ENCODE results near the gene EYA2.

EYA2 gene

DNA sequence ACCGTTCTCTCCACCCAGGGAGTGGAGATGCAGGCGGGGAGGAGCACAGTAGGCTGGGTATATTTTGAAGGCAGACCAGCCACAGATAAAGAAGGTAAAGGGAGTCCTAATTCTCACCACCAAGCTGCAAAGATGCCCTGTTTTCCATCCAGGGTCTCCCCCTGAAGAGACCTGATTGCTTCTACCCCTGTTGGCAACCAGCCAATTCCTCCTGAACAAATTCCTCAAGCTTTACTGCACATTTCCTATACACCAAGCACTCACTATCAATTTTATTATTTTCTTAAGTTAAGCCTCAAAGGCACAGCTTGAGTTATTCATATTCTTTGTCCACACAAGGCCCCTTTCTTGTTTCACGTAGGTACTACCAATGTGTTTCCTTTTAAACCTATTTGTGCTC lies 214.4 kb downstream of the EYA2 start:
- Mint-ChIP-seq H3K4me1 (no peaks in the 10 kb centered on the region), H3K9me3 (peaks cover 0 to 6% of the 10 kb centered on the region in 2 donors), H3K4me3 (no peak overlapping the region), H3K27me3 (peaks cover 8% of the 10 kb centered on the region), H3K27ac (no peak overlapping the region)
- DNase-seq: no peak
- ATAC-seq: no peak

DNA sequence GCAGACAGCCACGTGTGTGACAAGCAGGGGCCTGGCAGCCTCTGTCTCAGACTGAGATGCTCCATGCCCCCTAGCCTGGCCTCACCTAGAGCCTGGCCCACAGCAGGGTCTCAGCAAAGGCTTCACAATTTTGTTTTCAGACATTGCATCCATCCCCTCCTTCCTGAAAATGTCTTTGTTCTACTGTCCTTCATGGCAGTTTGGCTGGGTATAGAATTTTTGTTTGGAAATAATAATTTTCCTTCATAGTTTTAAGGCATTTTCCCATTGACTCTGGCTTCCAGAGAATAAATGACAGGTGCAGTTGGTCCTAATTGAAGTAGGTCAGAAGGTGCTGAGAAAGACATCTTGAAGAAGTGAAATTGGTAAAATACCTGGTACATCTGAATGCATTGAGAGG lies 216.2 kb downstream of the EYA2 start:
- DNase-seq (no peak), ATAC-seq (no peak)
- H3K27me3 Mint-ChIP-seq: peaks cover 9% of the 10 kb centered on the region
- no peaks in the 10 kb centered on the region for H3K4me1 Mint-ChIP-seq
- H3K9me3 Mint-ChIP-seq: peaks cover 0 to 12% of the 10 kb centered on the region in 2 donors
- no peak overlapping the region for H3K4me3 Mint-ChIP-seq
- no peak overlapping the region for H3K27ac Mint-ChIP-seq

DNA sequence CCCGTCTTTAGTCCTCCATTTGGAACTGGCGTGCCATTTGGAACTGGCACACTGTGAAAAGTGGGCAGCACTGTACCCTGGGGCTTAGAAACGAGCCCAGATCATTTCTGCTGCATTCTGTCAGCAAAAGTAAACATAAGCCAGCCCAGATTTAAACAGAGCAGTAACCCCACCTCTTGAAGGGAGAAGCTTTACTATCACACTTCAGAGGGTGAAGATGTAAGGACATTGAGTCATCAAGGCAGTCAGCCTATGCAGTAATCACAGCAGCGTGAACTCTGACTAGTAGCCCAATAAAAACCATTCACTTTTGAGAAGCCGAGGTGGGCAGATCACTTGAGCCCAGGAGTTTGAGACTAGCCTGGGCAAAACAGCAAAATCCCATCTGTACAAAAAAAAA lies 216.9 kb downstream of the EYA2 start:
- ATAC-seq (no peak), DNase-seq (no peak)
- no peaks in the 10 kb centered on the region for H3K4me1 Mint-ChIP-seq
- H3K4me3 Mint-ChIP-seq: no peak overlapping the region
- no peak overlapping the region for H3K27ac Mint-ChIP-seq
- peaks cover 0 to 15% of the 10 kb centered on the region in 2 donors for H3K9me3 Mint-ChIP-seq
- H3K27me3 Mint-ChIP-seq: peaks cover 11% of the 10 kb centered on the region

DNA sequence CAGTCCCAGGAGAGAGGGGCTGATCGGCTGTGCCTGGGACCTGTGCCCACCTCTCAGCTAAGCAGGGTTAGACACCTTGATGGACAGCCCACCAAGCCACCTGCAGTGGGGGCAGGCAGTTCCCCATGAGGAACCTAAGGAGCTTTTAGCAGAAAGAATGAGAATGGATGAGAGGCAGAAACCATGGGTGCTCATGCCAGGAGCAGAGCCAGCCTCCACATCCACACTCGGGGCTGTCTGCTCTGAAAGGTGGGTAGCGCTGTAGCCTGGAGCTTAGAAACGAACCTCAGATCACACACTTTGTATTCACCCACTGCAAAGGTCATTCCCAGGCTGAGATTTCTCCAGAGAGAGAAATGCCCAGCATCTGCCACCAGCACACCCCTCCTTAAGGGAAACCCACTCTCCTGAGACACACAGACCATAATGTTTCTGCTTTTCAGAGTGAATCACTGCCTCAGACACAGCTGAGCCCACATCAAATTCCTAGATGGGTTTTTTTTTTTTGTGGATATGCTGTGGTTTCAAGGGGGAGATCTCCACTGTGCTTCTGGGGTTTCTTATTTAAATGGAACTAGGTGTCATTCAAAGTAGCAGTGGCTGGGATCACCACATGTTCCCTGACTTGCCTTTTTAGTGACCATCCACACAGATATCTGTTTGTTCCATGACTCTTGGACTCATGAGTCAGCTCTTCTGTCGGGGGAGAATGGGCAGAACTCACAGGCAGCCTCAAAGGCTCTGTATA lies 218.9 kb downstream of the EYA2 start:
- no peak overlapping the region for H3K4me3 Mint-ChIP-seq
- H3K27me3 Mint-ChIP-seq: peaks cover 11% of the 10 kb centered on the region
- no peak overlapping the region for H3K27ac Mint-ChIP-seq
- no peaks in the 10 kb centered on the region for H3K4me1 Mint-ChIP-seq
- DNase-seq: no peak
- no peak for ATAC-seq
- peaks cover 0 to 15% of the 10 kb centered on the region in 2 donors for H3K9me3 Mint-ChIP-seq

DNA sequence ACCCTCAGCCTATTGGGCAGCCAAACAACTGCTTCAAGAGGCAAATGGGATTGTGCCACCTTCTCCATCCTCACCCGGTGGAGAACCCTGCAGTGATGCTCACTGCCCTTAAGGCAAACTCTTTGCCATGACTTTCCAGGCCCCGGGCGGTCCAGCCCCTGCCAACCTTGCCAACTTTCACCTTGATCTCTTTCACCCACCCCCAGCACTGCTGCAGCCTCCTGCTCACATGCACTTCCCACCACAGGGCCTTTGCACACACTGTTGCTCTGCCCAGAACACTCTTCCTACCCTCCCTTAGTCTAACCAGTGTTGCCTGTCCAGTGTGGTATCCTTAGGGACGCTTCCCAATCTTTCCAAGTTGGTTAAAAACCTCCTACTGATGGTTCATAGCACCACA lies 221.1 kb downstream of the EYA2 start:
- DNase-seq (no peak), ATAC-seq (no peak)
- Mint-ChIP-seq H3K27me3 (peaks cover 20% of the 10 kb centered on the region), H3K4me3 (no peak overlapping the region), H3K9me3 (peaks cover 0 to 15% of the 10 kb centered on the region in 2 donors), H3K4me1 (no peaks in the 10 kb centered on the region), H3K27ac (no peak overlapping the region)

DNA sequence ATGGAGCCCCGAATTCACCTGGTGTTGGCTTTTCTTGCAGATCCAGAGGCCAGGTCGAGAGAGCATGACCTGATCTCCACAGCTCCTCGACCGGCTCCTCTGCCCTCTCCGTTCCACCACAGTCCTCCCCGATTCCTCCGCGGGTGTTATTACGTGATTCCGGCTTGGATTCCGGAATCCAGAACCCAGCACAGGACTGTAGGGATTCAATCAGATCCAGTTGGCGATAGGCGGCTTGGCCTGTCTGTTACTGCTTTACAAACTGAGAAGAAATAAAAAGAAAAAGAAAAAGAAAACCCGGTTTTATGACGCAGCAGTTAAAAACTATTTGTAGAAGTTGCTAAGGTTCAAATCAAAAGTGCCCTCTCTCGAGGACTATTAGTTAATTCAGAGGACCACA lies 222.7 kb downstream of the EYA2 start:
- DNase-seq (no peak), ATAC-seq (no peak)
- H3K27me3 Mint-ChIP-seq: peaks cover 20% of the 10 kb centered on the region
- H3K4me1 Mint-ChIP-seq: no peaks in the 10 kb centered on the region
- H3K9me3 Mint-ChIP-seq: peaks cover 0 to 9% of the 10 kb centered on the region in 2 donors
- H3K27ac Mint-ChIP-seq: no peak overlapping the region
- no peak overlapping the region for H3K4me3 Mint-ChIP-seq

DNA sequence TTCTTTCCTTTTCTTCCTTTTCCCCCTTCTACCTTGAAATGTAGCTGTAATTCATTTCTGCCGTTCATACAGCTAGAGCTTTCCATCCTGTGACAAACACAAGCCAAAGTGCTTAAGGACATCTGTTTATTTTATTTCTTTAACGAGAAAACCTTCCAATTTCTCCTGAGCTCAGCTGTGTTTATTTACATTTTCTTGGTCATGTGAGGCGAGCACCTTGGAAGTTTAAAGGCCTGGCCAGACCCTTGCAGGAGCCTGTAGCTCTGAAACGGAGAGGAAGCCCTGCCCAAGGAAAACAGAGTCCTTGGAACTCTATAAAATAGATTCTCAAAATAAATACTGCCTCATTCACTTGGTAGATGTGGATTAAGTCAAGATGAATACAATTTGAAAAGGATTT lies 223.1 kb downstream of the EYA2 start:
- no peak overlapping the region for H3K27ac Mint-ChIP-seq
- peaks cover 0 to 9% of the 10 kb centered on the region in 2 donors for H3K9me3 Mint-ChIP-seq
- H3K4me3 Mint-ChIP-seq: no peak overlapping the region
- H3K27me3 Mint-ChIP-seq: peaks cover 20% of the 10 kb centered on the region
- ATAC-seq: no peak
- no peak for DNase-seq
- no peaks in the 10 kb centered on the region for H3K4me1 Mint-ChIP-seq

DNA sequence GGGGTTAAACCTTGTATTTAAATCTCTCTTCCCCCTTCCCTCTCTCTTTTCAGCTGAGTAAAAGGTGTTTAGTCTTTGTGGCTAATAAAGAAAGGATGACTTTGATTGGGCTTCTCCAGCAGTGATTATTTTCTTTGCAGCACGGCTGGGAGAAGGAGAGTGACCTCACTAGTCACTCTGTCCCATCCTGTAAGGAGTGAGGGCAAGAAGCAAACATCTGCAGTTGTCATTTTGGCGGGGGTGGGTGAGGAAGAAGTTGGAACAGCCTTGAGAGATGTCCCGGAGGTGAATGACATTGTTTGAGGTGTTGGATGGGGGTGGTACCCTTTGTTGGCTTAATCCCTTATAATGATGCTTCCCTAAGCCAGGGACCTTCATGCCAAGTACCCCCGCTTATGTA lies 223.6 kb downstream of the EYA2 start:
- Mint-ChIP-seq H3K27me3 (peaks cover 20% of the 10 kb centered on the region), H3K27ac (no peak overlapping the region), H3K4me1 (no peaks in the 10 kb centered on the region), H3K9me3 (peaks cover 0 to 9% of the 10 kb centered on the region in 2 donors), H3K4me3 (no peak overlapping the region)
- ATAC-seq (no peak), DNase-seq (no peak)

DNA sequence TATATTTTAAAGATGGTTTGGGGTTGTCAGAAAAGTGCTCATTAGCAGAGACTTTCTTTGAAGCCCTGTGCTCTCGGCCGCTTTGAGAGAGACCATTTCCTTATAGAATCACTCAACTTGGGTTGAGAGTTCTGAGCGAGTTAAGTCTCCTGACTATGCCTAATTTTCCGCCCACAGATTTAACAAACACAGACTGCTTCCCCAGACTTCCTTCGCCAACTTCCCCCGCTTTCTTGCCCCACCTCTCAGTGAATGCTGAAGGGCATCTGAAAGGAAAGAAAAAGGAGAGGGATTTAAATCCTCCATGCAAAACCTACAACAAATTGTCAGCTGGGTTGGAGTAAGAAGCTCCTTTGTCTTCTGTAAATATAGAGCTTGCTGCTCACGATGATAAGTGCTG lies 224.0 kb downstream of the EYA2 start:
- H3K27ac Mint-ChIP-seq: no peak overlapping the region
- H3K9me3 Mint-ChIP-seq: peaks cover 0 to 9% of the 10 kb centered on the region in 2 donors
- DNase-seq (no peak), ATAC-seq (no peak)
- H3K4me3 Mint-ChIP-seq: no peak overlapping the region
- peaks cover 20% of the 10 kb centered on the region for H3K27me3 Mint-ChIP-seq
- H3K4me1 Mint-ChIP-seq: no peaks in the 10 kb centered on the region

DNA sequence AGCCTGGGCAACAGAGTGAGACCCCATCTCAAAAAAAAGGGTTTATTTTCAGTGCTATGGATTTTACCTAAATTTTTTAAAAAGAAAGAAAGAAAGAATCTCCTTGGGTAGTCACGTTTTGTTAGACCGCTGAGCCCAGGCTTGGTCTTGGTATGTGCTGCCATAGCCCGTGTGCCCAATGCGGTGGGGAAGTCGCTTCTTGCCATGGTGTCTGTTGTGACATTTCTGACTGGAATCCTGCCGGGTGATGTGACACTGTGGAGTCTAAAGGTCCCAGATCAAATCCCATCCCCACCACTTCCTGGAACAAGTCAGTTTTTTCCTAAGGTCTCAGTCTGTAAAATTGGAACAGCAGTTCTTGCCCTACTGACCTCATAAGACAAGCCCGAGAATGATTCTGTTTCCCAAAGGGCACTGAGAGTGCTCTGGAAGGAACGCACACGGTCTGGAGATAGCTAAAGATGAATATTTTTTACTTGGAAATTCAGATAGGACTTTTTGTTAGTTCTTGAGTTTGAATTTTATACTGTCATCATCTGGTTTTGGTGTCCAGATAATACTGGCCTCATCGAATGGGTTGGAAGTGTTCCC lies 225.8 kb downstream of the EYA2 start:
- peaks cover 16% of the 10 kb centered on the region for H3K27me3 Mint-ChIP-seq
- no peaks in the 10 kb centered on the region for H3K4me1 Mint-ChIP-seq

DNA sequence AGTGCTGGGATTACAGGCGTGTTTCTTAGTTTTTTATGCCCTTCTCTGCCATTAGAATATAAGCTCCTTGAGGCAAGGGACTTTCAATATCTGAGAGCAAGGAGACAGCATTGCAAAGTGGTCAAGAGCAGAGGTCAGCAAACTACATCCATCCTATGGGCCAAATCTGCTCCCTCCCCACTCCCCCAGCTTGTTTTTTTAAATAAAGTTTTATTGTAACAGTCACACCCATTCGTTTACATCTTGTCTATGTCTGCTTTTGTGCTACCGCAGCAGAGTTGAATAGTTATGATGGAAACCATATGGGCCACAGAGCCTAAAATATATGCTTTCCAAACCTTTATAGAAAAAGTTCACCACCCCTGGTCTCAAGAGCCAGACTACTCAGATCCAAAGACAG lies 227.9 kb downstream of the EYA2 start:
- H3K4me3 Mint-ChIP-seq: no peak overlapping the region
- ATAC-seq (no peak), DNase-seq (no peak)
- H3K27me3 Mint-ChIP-seq: peaks cover 26% of the 10 kb centered on the region
- no peaks in the 10 kb centered on the region for H3K9me3 Mint-ChIP-seq
- no peaks in the 10 kb centered on the region for H3K4me1 Mint-ChIP-seq
- no peak overlapping the region for H3K27ac Mint-ChIP-seq

More for the DNA sequence above, 225.8 kb downstream of the EYA2 start:
- no peak for ATAC-seq
- Mint-ChIP-seq H3K9me3 (peaks cover 0 to 6% of the 10 kb centered on the region in 2 donors), H3K27ac (no peak overlapping the region), H3K4me3 (no peak overlapping the region)
- no peak for DNase-seq

DNA sequence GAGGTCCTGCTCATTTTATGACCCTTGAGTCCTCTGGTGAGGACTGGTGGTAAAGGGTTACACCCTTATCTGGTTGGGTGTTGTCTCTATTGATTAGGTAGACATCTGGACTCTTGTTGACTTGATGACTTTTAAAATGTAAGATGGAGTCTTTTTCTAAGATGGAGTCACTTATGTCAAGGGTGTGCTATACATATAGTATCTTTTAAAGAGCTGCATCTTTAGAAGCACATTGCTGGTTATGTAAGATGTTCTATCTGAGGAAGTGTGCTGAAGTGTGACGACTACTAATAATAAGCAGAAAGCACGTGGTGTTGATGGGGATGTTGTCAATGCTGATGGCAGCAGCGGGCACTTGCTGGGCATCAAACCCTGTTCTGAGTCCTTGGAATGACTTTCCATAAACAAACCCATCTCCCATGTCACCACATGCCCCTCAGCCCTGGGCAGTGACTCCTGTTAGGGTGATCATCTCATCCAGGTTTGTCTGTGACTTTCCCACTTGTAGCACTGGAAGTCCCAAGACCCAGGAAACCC lies 229.6 kb downstream of the EYA2 start:
- Mint-ChIP-seq H3K27ac (no peak overlapping the region), H3K27me3 (peaks cover 34% of the 10 kb centered on the region)
- DNase-seq: no peak

DNA sequence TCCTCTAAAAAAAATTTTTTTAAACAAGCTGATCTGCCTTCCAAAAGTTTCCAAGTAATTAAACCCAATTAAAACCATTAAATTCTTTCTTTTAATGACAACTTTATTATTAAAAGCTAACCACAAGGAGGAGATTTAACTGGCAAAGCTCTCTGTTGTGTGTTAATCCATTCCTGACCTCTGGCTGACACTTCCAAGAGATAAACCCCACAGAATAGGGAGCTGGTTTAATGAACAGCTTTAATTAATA lies 230.8 kb downstream of the EYA2 start:
- DNase-seq: no peak
- H3K4me1 Mint-ChIP-seq: no peaks in the 10 kb centered on the region
- no peak for ATAC-seq
- no peak overlapping the region for H3K4me3 Mint-ChIP-seq
- no peak overlapping the region for H3K27ac Mint-ChIP-seq
- H3K27me3 Mint-ChIP-seq: peaks cover 35% of the 10 kb centered on the region
- H3K9me3 Mint-ChIP-seq: no peaks in the 10 kb centered on the region

More for the DNA sequence above, 229.6 kb downstream of the EYA2 start:
- Mint-ChIP-seq H3K4me1 (no peaks in the 10 kb centered on the region), H3K9me3 (no peaks in the 10 kb centered on the region), H3K4me3 (no peak overlapping the region)
- ATAC-seq: no peak

DNA sequence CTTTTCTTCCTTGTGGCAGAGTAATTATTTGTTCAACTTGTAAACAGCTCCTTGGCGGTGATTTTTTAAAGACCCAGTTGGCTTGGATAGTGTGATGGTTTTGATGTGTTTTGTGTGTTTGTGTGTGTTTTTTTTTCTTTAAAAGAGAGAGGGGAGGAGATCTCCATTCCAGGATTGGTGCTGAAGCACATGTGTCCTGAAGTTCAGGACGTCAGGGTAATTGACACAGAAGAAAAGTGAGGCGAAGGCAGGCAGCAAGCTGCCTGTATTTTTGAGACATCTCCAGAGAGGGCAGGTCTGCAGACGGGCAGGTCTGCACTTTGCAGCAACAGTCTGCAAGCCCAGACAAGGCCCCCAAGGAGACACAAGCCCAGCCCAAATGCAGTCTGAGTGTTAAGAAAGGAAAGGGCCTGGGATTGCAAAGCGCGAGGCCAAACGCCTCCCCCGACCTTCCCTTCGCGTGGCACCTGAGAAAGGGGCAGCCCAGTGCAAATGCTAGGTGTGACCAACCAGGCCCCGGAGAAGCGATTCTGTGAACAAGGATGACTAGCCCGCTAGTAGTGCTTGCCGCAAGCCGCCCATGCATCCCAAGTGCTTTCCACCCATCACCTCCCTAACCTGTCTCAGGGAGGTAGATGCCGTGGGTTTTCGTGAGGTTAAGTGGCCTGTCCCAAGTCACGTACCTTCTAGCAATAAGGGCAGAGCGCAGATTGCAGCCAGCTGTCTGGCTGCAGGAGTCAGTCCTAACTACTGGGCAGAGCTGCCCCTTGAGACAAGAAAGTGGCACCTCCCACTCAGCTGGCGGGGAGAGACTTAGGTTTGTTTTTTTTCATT lies 231.3 kb downstream of the EYA2 start:
- no peaks in the 10 kb centered on the region for H3K4me1 Mint-ChIP-seq
- ATAC-seq (no peak), DNase-seq (no peak)
- no peak overlapping the region for H3K27ac Mint-ChIP-seq
- no peaks in the 10 kb centered on the region for H3K9me3 Mint-ChIP-seq
- H3K4me3 Mint-ChIP-seq: no peak overlapping the region
- peaks cover 35% of the 10 kb centered on the region for H3K27me3 Mint-ChIP-seq

DNA sequence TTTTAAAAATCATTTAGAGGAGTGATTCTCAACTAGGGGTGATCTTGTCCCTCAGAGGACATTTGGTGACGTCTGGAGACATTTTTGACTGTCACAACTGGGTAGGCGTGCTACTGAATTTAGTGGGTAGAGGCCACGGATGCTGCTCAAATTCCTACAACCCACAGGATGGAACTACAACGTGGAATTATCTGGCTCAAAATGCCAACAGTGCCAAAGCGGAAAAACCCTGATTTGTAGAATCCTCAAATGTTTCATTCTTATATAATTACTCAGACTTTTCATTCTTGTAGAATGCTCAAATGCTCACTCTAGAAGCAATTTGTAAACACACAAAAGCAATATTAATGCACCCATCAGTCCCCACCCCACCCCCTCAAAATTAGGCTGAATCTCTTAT lies 232.1 kb downstream of the EYA2 start:
- no peak for DNase-seq
- ATAC-seq: no peak
- Mint-ChIP-seq H3K27me3 (peaks cover 35% of the 10 kb centered on the region), H3K4me1 (no peaks in the 10 kb centered on the region), H3K4me3 (no peak overlapping the region), H3K9me3 (no peaks in the 10 kb centered on the region), H3K27ac (no peak overlapping the region)

DNA sequence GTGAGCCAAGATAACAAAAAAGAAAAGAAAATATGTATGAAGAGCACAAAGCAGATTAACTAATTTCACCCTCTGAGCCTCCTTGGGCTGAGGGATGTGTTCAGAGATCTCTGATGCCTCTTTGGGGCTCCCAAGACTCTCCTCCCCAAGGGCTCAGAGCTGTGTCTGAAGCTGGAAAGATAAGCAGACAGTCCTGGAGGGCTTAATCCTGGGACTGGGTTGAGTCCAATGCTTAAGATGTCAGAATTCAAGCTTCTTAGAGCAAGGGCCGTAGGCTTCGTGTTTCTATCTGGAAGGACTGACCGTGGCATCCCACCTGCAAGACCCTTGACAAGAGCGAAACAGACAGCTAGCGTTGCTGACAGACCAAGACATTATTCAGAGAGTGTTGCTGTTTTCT lies 232.9 kb downstream of the EYA2 start:
- Mint-ChIP-seq H3K4me1 (no peaks in the 10 kb centered on the region), H3K27me3 (peaks cover 35% of the 10 kb centered on the region), H3K4me3 (no peak overlapping the region), H3K27ac (peak overlapping the region in 1 of 2 donors; percentile 65), H3K9me3 (no peaks in the 10 kb centered on the region)
- DNase-seq (no peak), ATAC-seq (no peak)

Data from stimulated activated naive CD8-positive, alpha-beta T cell treated with anti-CD3 and anti-CD28 coated beads, Interleukin-15, amount 100 ng/mL, for 72 hours (primary cell).